Glutamatergic neuron (in vitro differentiated cells): Measurements from ENCODE around the gene ATP2C2. TPM values are rescaled to one million over a fixed set of nuclear protein-coding genes. Genes with fewer than 3 reads are reported as not detected.

Experiments
- DNase-seq: peaks from one replicate; pipeline ENCODE4 v3.0.0; 2022
- H3K27ac Mint-ChIP-seq: one replicate; pipeline ENCODE4 v1.8.0; 2020; ENCODE audit warnings: mild to moderate bottlenecking, mixed read lengths, inconsistent platforms; ENCODE audit not compliant: unreplicated experiment
- H3K27me3 Mint-ChIP-seq: one replicate; pipeline ENCODE4 v1.8.0; 2020; ENCODE audit warnings: mild to moderate bottlenecking, moderate library complexity, mixed read lengths, inconsistent platforms; ENCODE audit not compliant: unreplicated experiment
- H3K36me3 Mint-ChIP-seq: one replicate; pipeline ENCODE4 v1.8.0; 2020; ENCODE audit warnings: mild to moderate bottlenecking, mixed read lengths, inconsistent platforms; ENCODE audit not compliant: unreplicated experiment
- H3K4me1 Mint-ChIP-seq: one replicate; pipeline ENCODE4 v1.8.0; 2020; ENCODE audit warnings: mild to moderate bottlenecking, low read depth, mixed read lengths, inconsistent platforms; ENCODE audit not compliant: unreplicated experiment
- H3K4me3 Mint-ChIP-seq: one replicate; pipeline ENCODE4 v1.8.0; 2020; ENCODE audit warnings: mild to moderate bottlenecking, mixed read lengths, inconsistent platforms; ENCODE audit not compliant: unreplicated experiment
- H3K9me3 Mint-ChIP-seq: one replicate; pipeline ENCODE4 v1.8.0; 2020; ENCODE audit warnings: mild to moderate bottlenecking, moderate library complexity, mixed read lengths, inconsistent platforms; ENCODE audit not compliant: unreplicated experiment
- total RNA-seq: library from RNA; stranded (reverse); fragmentation: NEBNext Ultra II Directional; extraction: Animal tissue kit (Norgen Biotek cat#: 25700); gene quantifications from one replicate; pipeline ENCODE4 v1.2.1, GENCODE V29; 2021; ENCODE audit not compliant: unreplicated experiment
- TF ChIP-seq, protein P1 (sequence below): fragments of 200-600 bp; sonication (generic); IDR thresholded peaks from one replicate; pipeline ENCODE4 v1.5.0; 2021; ENCODE audit not compliant: partially characterized antibody, unreplicated experiment

ATP2C2 gene
- total RNA-seq, 1 donor from 2014 or later, result not detected

DNA sequence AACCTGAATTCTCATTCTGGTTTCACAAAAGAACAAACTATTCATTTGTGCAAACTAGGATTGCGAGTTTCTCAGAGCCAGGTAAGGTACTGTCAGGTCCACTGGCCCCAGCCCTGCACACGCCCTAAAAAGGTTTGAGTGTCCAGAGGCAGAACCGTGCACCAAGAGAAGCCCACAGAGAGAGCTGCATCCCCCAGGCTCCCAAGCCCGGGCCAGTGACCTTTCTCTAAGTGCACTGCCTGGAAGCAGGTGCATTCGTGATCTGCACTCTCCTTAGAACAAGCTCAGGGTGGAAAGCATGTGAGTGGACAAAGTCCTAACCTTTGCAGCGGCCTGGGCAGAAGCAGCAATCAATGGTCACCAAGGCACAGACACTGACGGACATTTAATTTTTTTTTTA is 109.3 kb downstream of the ATP2C2 start:
- Mint-ChIP-seq H3K36me3 (peaks cover 24% of the 10 kb centered on the region), H3K27me3 (peaks cover 12% of the 10 kb centered on the region), H3K27ac (no peak overlapping the region), H3K4me3 (no peak overlapping the region), H3K9me3 (peaks cover 6% of the 10 kb centered on the region), H3K4me1 (peaks cover 18% of the 10 kb centered on the region)
- TF ChIP-seq, protein P1, sequence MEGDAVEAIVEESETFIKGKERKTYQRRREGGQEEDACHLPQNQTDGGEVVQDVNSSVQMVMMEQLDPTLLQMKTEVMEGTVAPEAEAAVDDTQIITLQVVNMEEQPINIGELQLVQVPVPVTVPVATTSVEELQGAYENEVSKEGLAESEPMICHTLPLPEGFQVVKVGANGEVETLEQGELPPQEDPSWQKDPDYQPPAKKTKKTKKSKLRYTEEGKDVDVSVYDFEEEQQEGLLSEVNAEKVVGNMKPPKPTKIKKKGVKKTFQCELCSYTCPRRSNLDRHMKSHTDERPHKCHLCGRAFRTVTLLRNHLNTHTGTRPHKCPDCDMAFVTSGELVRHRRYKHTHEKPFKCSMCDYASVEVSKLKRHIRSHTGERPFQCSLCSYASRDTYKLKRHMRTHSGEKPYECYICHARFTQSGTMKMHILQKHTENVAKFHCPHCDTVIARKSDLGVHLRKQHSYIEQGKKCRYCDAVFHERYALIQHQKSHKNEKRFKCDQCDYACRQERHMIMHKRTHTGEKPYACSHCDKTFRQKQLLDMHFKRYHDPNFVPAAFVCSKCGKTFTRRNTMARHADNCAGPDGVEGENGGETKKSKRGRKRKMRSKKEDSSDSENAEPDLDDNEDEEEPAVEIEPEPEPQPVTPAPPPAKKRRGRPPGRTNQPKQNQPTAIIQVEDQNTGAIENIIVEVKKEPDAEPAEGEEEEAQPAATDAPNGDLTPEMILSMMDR, result no peak
- DNase-seq, result no peak

GRCh38 chr16:84478172-84478947 is 110.0 kb downstream of the ATP2C2 start:
- peaks cover 6% of the 10 kb centered on the region for H3K9me3 Mint-ChIP-seq
- H3K27ac Mint-ChIP-seq, result no peak overlapping the region
- TF ChIP-seq, protein P1, result no peak

DNA sequence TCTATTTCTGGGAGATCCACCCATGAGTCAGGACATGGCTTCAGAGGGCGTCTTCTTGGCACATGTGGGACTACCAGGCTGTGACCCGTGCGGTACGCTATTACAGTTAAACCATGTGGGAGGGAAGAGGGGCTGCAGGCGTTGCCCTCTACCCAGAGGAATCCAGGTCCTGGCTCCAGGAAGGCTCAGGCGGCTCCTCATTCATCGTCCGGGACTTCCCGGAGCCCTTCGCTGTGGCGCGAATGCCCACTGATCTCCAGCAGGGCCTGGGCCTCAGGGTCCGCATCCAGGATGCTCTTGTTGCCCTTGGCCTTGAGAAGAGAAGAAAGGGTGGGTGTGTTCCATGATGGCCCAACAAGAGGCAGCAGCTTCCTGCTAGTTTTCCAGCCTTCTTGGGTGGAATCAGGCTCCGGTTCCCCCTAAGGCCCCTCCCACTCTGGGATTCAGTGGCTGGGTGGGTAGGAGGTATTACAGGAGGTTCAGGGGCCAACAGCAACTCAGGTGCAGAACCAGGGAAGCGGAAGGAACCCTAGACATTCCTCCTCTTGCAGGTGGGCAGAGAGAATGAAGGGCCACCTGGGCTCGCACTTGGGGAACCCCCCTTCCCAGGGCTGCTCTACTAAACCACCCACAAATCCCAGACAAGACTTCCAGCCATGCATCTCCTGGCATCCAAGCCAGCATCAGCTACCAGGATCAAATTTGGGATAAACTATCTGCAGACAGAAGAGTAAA is 111.5 kb downstream of the ATP2C2 start:
- Mint-ChIP-seq H3K27ac (no peak overlapping the region), H3K27me3 (peaks cover 14% of the 10 kb centered on the region), H3K4me3 (no peak overlapping the region), H3K4me1 (peaks cover 24% of the 10 kb centered on the region), H3K9me3 (peaks cover 6% of the 10 kb centered on the region), H3K36me3 (peaks cover 12% of the 10 kb centered on the region)
- TF ChIP-seq, protein P1, result no peak
- no peak for DNase-seq

More at GRCh38 chr16:84478172-84478947, 110.0 kb downstream of the ATP2C2 start:
- peaks cover 23% of the 10 kb centered on the region for H3K4me1 Mint-ChIP-seq
- H3K4me3 Mint-ChIP-seq, result no peak overlapping the region
- DNase-seq, result no peak
- peaks cover 14% of the 10 kb centered on the region for H3K27me3 Mint-ChIP-seq
- H3K36me3 Mint-ChIP-seq, result peaks cover 20% of the 10 kb centered on the region

DNA sequence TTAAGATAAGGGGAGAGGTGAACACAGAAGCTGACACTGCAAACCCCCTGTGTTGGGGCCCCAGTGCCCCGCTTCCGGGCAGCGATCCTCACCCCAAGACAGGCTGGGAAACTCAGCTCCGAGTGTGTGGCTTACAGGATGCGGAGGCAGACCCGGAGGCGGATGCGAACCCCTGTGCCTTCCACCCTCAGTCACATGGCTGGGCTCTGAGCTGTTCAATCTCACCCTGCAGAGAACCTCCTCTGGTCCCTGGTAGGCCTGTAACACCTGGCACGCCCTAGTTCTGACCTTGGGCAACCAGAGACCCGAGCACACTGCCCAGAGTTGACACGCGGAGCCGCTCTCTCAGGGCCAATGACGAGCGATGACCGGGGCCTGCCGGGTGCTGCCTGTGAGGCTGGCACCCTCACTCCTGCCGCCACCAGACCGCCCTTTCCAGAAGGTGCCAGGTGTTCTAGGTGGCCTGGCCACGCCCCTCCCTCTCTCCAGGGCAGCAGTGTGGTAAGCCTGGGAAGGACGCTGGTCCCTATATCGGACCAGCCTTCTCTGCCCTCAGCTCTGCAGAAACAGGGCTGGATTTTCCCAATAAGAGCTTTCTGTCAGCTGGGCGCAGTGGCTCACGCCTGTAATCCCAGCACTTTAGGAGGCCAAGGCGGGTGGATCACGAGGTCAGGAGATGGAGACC is 112.9 kb downstream of the ATP2C2 start:
- Mint-ChIP-seq H3K27ac (no peak overlapping the region), H3K36me3 (peaks cover 12% of the 10 kb centered on the region), H3K4me1 (peaks cover 24% of the 10 kb centered on the region), H3K9me3 (peaks cover 6% of the 10 kb centered on the region), H3K27me3 (peaks cover 14% of the 10 kb centered on the region), H3K4me3 (no peak overlapping the region)
- DNase-seq, result no peak
- TF ChIP-seq, protein P1, result no peak
